Keratinocyte (primary cell): ENCODE data around the gene IER3.

Experiments
- CTCF ChIP-seq, 3 experiments: IDR thresholded peaks in 1 of 3; conservative IDR thresholded peaks in 1 of 3; optimal IDR thresholded peaks in 1 of 3; 2 replicates in 2 of 3; 3 replicates in 1 of 3; pipeline versions ENCODE3 to v1.5.1; 2011; ENCODE audit warnings: low read length in 3 of 3, mild to moderate bottlenecking in 3 of 3, moderate library complexity in 2 of 3, control low read depth in 1 of 3, inconsistent platforms in 1 of 3; ENCODE audit not compliant: insufficient read depth in 2 of 3; ENCODE audit errors: extremely low read depth in 1 of 3
- EZH2 ChIP-seq: IDR thresholded peaks from one replicate; pipeline ENCODE4 v1.6.1; 2012; ENCODE audit warnings: inconsistent platforms, mild to moderate bottlenecking, low read length, moderate library complexity

- no peak for TF ChIP-seq CTCF (optimal IDR thresholded peaks at IDR 0.05 in 1 of 3, IDR thresholded peaks at IDR 0.05 in 1 of 3, conservative IDR thresholded peaks at IDR 0.05 in 1 of 3; ENCODE audit: extremely low read depth in 1 of 3, insufficient read depth in 2 of 3, low read length in 3 of 3)
- TF ChIP-seq EZH2, result no peak
Observed at GRCh38 chr6:30725713-30726505, 18.4 kb downstream of the IER3 start.
